SK-N-SH (cell line): ENCODE data around the gene CENPVL1. TPM values are rescaled to one million over a fixed set of nuclear protein-coding genes. Genes with fewer than 3 reads are reported as not detected.

Experiments used
- polyA plus RNA-seq, 3 experiments: library from polyadenylated mRNA; depleted of rRNA; stranded (reverse); fragments of >200 nt; gene quantifications; 2 replicates each; pipeline ENCODE4 v1.2.3, GENCODE V29; 2012

The CENPVL1 gene
- polyA plus RNA-seq, 1 of the 3 experiments (the other 2 are of a cell fraction): 0.03 TPM

Other genes starting within 250 kb of the CENPVL1 start
- 7.6 and 8.6 TPM in 2 replicates for gene NUDT11, start 213.9 kb upstream of the CENPVL1 start, polyA plus RNA-seq (2012; rRNA removed)
- 0.67 and 0.80 TPM in 2 replicates for gene CENPVL3, start 91.6 kb upstream of the CENPVL1 start, polyA plus RNA-seq (2012; rRNA removed)
- gene CENPVL2, start 27.7 kb upstream of the CENPVL1 start, polyA plus RNA-seq (2012; rRNA removed): 0.03 and 0.06 TPM in 2 replicates
- 2.5 TPM in 2 replicates for gene GSPT2, start 32.9 kb downstream of the CENPVL1 start, polyA plus RNA-seq (2012; rRNA removed)
- 184 and 189 TPM in 2 replicates for gene MAGED1, start 183.1 kb downstream of the CENPVL1 start, polyA plus RNA-seq (2012; rRNA removed)